Prostate gland (tissue), 2 donors: ENCODE data around the gene COL1A2.

ENCODE experiments used
- POLR2AphosphoS5 ChIP-seq: sonication (generic); formaldehyde crosslinking; IDR thresholded peaks from one replicate; pipeline ENCODE4 v1.6.1; 2017; ENCODE audit warnings: antibody characterized with exemption
- TF ChIP-seq, protein P1 (sequence below), 4 experiments: fragments of 200-600 bp in 2 of 4; fragments of 450-650 bp in 2 of 4; sonication (generic) in 2 of 4; IDR thresholded peaks; 1 replicate in 3 of 4; 2 replicates in 1 of 4; pipeline ENCODE4 v1.5.1; 2016 to 2019; ENCODE audit warnings: antibody characterized with exemption in 4 of 4, mild to moderate bottlenecking in 2 of 4, moderate library complexity in 2 of 4

DNA sequence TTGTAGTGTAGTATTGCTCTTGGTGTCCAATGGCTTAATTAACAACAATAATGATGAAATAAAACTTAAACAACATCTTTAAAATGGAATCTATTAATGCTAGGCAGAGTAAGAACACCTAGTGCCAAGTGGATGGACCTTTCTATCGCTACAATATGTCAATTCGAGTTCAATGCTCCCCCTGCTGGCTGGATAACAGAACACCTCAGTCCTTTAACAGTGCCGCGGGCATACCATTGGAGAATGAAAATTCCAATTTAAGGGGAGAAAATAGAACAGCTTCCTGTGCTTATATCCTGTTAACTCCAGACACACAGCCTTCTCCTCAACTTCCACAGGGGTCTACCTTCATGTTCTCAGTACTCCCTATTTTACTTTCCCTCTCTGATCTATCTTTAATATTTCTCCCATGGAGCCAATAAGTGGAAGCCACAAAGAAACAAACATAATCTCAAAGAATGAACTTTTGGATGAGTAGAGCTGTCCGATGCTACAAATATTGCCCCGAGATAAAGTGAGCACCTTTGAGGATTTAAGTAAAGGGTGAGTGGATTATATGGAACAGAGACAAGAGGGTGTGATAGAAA, 41.4 kb downstream of the COL1A2 start:
- TF ChIP-seq, protein P1, sequence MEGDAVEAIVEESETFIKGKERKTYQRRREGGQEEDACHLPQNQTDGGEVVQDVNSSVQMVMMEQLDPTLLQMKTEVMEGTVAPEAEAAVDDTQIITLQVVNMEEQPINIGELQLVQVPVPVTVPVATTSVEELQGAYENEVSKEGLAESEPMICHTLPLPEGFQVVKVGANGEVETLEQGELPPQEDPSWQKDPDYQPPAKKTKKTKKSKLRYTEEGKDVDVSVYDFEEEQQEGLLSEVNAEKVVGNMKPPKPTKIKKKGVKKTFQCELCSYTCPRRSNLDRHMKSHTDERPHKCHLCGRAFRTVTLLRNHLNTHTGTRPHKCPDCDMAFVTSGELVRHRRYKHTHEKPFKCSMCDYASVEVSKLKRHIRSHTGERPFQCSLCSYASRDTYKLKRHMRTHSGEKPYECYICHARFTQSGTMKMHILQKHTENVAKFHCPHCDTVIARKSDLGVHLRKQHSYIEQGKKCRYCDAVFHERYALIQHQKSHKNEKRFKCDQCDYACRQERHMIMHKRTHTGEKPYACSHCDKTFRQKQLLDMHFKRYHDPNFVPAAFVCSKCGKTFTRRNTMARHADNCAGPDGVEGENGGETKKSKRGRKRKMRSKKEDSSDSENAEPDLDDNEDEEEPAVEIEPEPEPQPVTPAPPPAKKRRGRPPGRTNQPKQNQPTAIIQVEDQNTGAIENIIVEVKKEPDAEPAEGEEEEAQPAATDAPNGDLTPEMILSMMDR (IDR thresholded peaks at IDR 0.05): peak; percentile 28 to 69 (median 62)
- TF ChIP-seq POLR2AphosphoS5: no peak
